ENCODE results near the gene ATP8B1. TPM values are rescaled to one million over a fixed set of nuclear protein-coding genes. Genes with fewer than 3 reads are reported as not detected.
"Not testable (repeated sequence)": the region's sequence is repeated elsewhere in the genome, so short reads cannot be mapped to it uniquely, and the experiment has no call there.

Gene ATP8B1
- total RNA-seq, 1 experiment from 2014 or later = 5.6 TPM

GRCh38 chr18:57847431-57847830 is 44.3 kb upstream of the ATP8B1 start:
- H3K4me1 Mint-ChIP-seq; ATAC-seq; CTCF ChIA-PET; H3K36me3 Mint-ChIP-seq; POLR2A ChIA-PET; H3K4me3 Mint-ChIP-seq; H3K27ac Mint-ChIP-seq; DNase-seq (ENCODE audit: low spot score); H3K9me3 Mint-ChIP-seq: not testable (repeated sequence)
- H3K27me3 Mint-ChIP-seq (ENCODE audit: low read depth) = peaks cover 10% of the 10 kb centered on the region

GRCh38 chr18:57846258-57846657 is 43.1 kb upstream of the ATP8B1 start:
- no peaks in the 10 kb centered on the region for H3K36me3 Mint-ChIP-seq
- no peaks in the 10 kb centered on the region for H3K9me3 Mint-ChIP-seq
- TF ChIP-seq SOX15 (CRISPR knock-in tag; IDR thresholded peaks at IDR 0.05) = no peak
- no peak for TF ChIP-seq MLX (CRISPR knock-in tag; IDR thresholded peaks at IDR 0.05)
- TF ChIP-seq RELA (CRISPR knock-in tag; IDR thresholded peaks at IDR 0.05; ENCODE audit: borderline replicate concordance) = no peak
- TF ChIP-seq ZNF532 (CRISPR knock-in tag; IDR thresholded peaks at IDR 0.05; ENCODE audit: borderline replicate concordance) = no peak
- no peak for TF ChIP-seq JUN (CRISPR knock-in tag; IDR thresholded peaks at IDR 0.05)
- no peak overlapping the region for H3K27ac Mint-ChIP-seq
- ChIA-PET POLR2A (no interaction called here), CTCF (interaction anchor here (1.2 kb wide), 1 partner anchor 35 kb away, joined by 3 read pairs; no protein-coding TSS in a partner anchor)
- no peak for DNase-seq (ENCODE audit: low spot score)
- no peak for ATAC-seq
- H3K4me3 Mint-ChIP-seq = no peak overlapping the region
- peaks cover 10% of the 10 kb centered on the region for H3K27me3 Mint-ChIP-seq (ENCODE audit: low read depth)
- H3K4me1 Mint-ChIP-seq = peaks cover 7% of the 10 kb centered on the region

GRCh38 chr18:57845605-57846074 is 42.5 kb upstream of the ATP8B1 start:
- Mint-ChIP-seq H3K27ac (no peak overlapping the region), H3K4me3 (no peak overlapping the region), H3K9me3 (no peaks in the 10 kb centered on the region), H3K36me3 (no peaks in the 10 kb centered on the region), H3K27me3 (ENCODE audit: low read depth) (peaks cover 10% of the 10 kb centered on the region), H3K4me1 (peaks cover 7% of the 10 kb centered on the region)
- ChIA-PET CTCF (interaction anchor here (1.2 kb wide), 1 partner anchor 36 kb away, joined by 3 read pairs; no protein-coding TSS in a partner anchor), POLR2A (no interaction called here)
- no peak for ATAC-seq
- DNase-seq (ENCODE audit: low spot score) = no peak
- no peak for TF ChIP-seq USF1 (CRISPR knock-in tag; IDR thresholded peaks at IDR 0.05)
- no peak for TF ChIP-seq ZNF532 (CRISPR knock-in tag; IDR thresholded peaks at IDR 0.05; ENCODE audit: borderline replicate concordance)
- TF ChIP-seq PRRX2 (CRISPR knock-in tag; IDR thresholded peaks at IDR 0.05) = no peak
- no peak for TF ChIP-seq CTCF (IDR thresholded peaks at IDR 0.05)
- TF ChIP-seq ATF3 (CRISPR knock-in tag; conservative IDR thresholded peaks at IDR 0.05) = no peak
- TF ChIP-seq ERG (CRISPR knock-in tag; IDR thresholded peaks at IDR 0.05) = no peak
- TF ChIP-seq ZSCAN18 (CRISPR knock-in tag; IDR thresholded peaks at IDR 0.05) = no peak
- TF ChIP-seq ATF2 (CRISPR knock-in tag; IDR thresholded peaks at IDR 0.05; ENCODE audit: borderline replicate concordance, low read depth) = no peak
